H1 (cell line): ENCODE measurements around the gene SLC13A2. TPM values are rescaled to one million over a fixed set of nuclear protein-coding genes. Genes with fewer than 3 reads are reported as not detected.

Experiments used
- CTCF ChIA-PET: fragments of 300-600 bp; sonication (Branson Sonifier 250); formaldehyde crosslinking; loops from one replicate; lab custom pipeline; 2021; ENCODE audit not compliant: partially characterized antibody; lab: Charles Lee
- POLR2A ChIA-PET: fragments of 300-600 bp; sonication (Branson Sonifier 250); formaldehyde crosslinking; loops from one replicate; lab custom pipeline; 2021; ENCODE audit warnings: inconsistent platforms; ENCODE audit not compliant: partially characterized antibody; lab: Charles Lee
- DNase-seq, 2 experiments: peaks; one replicate each; pipeline versions ENCODE4 v3.0.0 to v3.0.0-alpha.2; 2010 to 2022; ENCODE audit warnings: low spot score in 2 of 2, low read depth in 1 of 2, mixed read lengths in 1 of 2
- FAIRE-seq: peaks from 2 replicates; lab custom pipeline; 2011; peaks lifted over from hg19 to GRCh38; lab: Jason Lieb, UNC
- H2AFZ ChIP-seq: 2 replicates; pipeline ENCODE4 v1.8.1; 2012; ENCODE audit warnings: low read length, inconsistent platforms
- H2AK5ac ChIP-seq: 2 replicates; pipeline ENCODE4 v1.6.1; 2013; ENCODE audit warnings: low read depth, low read length
- H2BK120ac ChIP-seq: replicated peaks from 2 replicates; pipeline ENCODE3; 2013; ENCODE audit warnings: low read depth, low read length, inconsistent platforms
- H2BK12ac ChIP-seq: 2 replicates; pipeline ENCODE4 v1.6.1; 2013; ENCODE audit warnings: low read depth, low read length
- H2BK15ac ChIP-seq: 2 replicates; pipeline ENCODE4 v1.6.1; 2013; ENCODE audit warnings: low read length
- H2BK20ac ChIP-seq: 2 replicates; pipeline ENCODE4 v1.6.1; 2013; ENCODE audit warnings: low read length
- H2BK5ac ChIP-seq: 2 replicates; pipeline ENCODE4 v1.6.1; 2013; ENCODE audit warnings: low read depth, low read length
- H3K14ac ChIP-seq: 2 replicates; pipeline ENCODE4 v1.6.1; 2013; ENCODE audit warnings: inconsistent platforms; ENCODE audit not compliant: insufficient read length
- H3K18ac ChIP-seq: 2 replicates; pipeline ENCODE4 v1.6.1; 2013; ENCODE audit warnings: low read length; ENCODE audit errors: extremely low read depth
- H3K23ac ChIP-seq: 2 replicates; pipeline ENCODE4 v1.6.1; 2013; ENCODE audit warnings: inconsistent platforms; ENCODE audit not compliant: insufficient read length
- H3K23me2 ChIP-seq: 2 replicates; pipeline ENCODE4 v1.6.1; 2013; ENCODE audit warnings: low read depth, low read length
- H3K27ac ChIP-seq: 2 replicates; pipeline ENCODE4 v1.6.1; 2011; ENCODE audit warnings: low read depth, low read length, inconsistent platforms
- H3K27me3 ChIP-seq, 4 experiments: replicated peaks in 1 of 4; 1 replicate in 1 of 4; 2 replicates in 3 of 4; pipeline versions ENCODE4 v1.6.1 to v1.8.1; 2011 to 2013; ENCODE audit warnings: low read length in 3 of 4, mild to moderate bottlenecking in 3 of 4, inconsistent platforms in 2 of 4, mixed read lengths in 2 of 4, moderate library complexity in 1 of 4; ENCODE audit not compliant: control insufficient read depth in 3 of 4, insufficient read depth in 3 of 4; ENCODE audit errors: extremely low read depth in 1 of 4
- H3K36me3 ChIP-seq, 4 experiments: 2 replicates each; pipeline versions ENCODE4 v1.6.1 to v1.8.1; 2011 to 2013; ENCODE audit warnings: mild to moderate bottlenecking in 4 of 4, low read length in 3 of 4, moderate library complexity in 2 of 4, control low read depth in 1 of 4, inconsistent platforms in 1 of 4; ENCODE audit not compliant: insufficient read depth in 4 of 4, control insufficient read depth in 2 of 4
- H3K4ac ChIP-seq: replicated peaks from 2 replicates; pipeline ENCODE3; 2013; ENCODE audit warnings: low read length, low read depth, mixed read lengths, inconsistent platforms; ENCODE audit not compliant: insufficient read length
- H3K4me1 ChIP-seq, 4 experiments: replicated peaks in 1 of 4; 1 replicate in 1 of 4; 2 replicates in 3 of 4; pipeline versions ENCODE4 v1.6.1 to v1.8.1; 2011 to 2013; ENCODE audit warnings: low read length in 3 of 4, inconsistent platforms in 2 of 4, mixed read lengths in 1 of 4; ENCODE audit not compliant: insufficient read depth in 4 of 4, control insufficient read depth in 3 of 4
- H3K4me2 ChIP-seq, 2 experiments: 2 replicates each; pipeline versions ENCODE4 v1.6.1 to v1.8.1; 2011 to 2013; ENCODE audit warnings: low read depth in 2 of 2, low read length in 2 of 2, control low read depth in 1 of 2, inconsistent platforms in 1 of 2, mild to moderate bottlenecking in 1 of 2; ENCODE audit not compliant: insufficient read depth in 1 of 2
- H3K4me3 ChIP-seq, 4 experiments: fragments of 200-600, 300-600 bp in 1 of 4; sonication (generic), shearing (Covaris generic), sonication (Bioruptor Twin) in 1 of 4; 2 replicates each; pipeline versions ENCODE4 v1.5.1 to v1.8.1; 2011 to 2016; ENCODE audit warnings: low read length in 4 of 4, low read depth in 3 of 4, control low read depth in 2 of 4, inconsistent platforms in 2 of 4, mild to moderate bottlenecking in 2 of 4, mixed read lengths in 1 of 4, moderate library complexity in 1 of 4; ENCODE audit not compliant: insufficient read depth in 2 of 4; ENCODE audit errors: extremely low read depth in 1 of 4
- H3K56ac ChIP-seq: replicated peaks from 2 replicates; pipeline ENCODE3; 2013; ENCODE audit warnings: low read depth, mild to moderate bottlenecking, mixed read lengths, low read length, inconsistent platforms; ENCODE audit not compliant: insufficient read length
- H3K79me1 ChIP-seq: 2 replicates; pipeline ENCODE4 v1.6.1; 2013; ENCODE audit warnings: low read depth, low read length, control low read depth
- H3K79me2 ChIP-seq, 2 experiments: 2 replicates each; pipeline versions ENCODE4 v1.6.1 to v1.8.1; 2012 to 2013; ENCODE audit warnings: low read length in 2 of 2, mild to moderate bottlenecking in 2 of 2, inconsistent platforms in 1 of 2; ENCODE audit not compliant: insufficient read depth in 2 of 2, control insufficient read depth in 1 of 2
- H3K9ac ChIP-seq, 4 experiments: replicated peaks in 1 of 4; 1 replicate in 1 of 4; 2 replicates in 3 of 4; pipeline versions ENCODE4 v1.6.1 to v1.8.1; 2011 to 2013; ENCODE audit warnings: low read depth in 3 of 4, low read length in 3 of 4, control low read depth in 2 of 4, mild to moderate bottlenecking in 2 of 4, moderate library complexity in 2 of 4, inconsistent platforms in 1 of 4; ENCODE audit errors: extremely low read depth in 1 of 4
- H3K9me3 ChIP-seq, 2 experiments: 2 replicates each; pipeline versions ENCODE4 v1.6.1 to v1.8.1; 2012 to 2013; ENCODE audit warnings: mild to moderate bottlenecking in 2 of 2, moderate library complexity in 2 of 2, control low read depth in 1 of 2, inconsistent platforms in 1 of 2, low read depth in 1 of 2, low read length in 1 of 2, mixed read lengths in 1 of 2; ENCODE audit not compliant: insufficient read depth in 2 of 2
- H4K20me1 ChIP-seq, 2 experiments: replicated peaks in 1 of 2; 2 replicates each; pipeline versions ENCODE3 to v1.8.1; 2011 to 2013; ENCODE audit warnings: inconsistent platforms in 2 of 2, low read length in 2 of 2, mild to moderate bottlenecking in 1 of 2; ENCODE audit not compliant: insufficient read depth in 2 of 2, control insufficient read depth in 1 of 2
- H4K5ac ChIP-seq: 2 replicates; pipeline ENCODE4 v1.6.1; 2013; ENCODE audit warnings: low read length, low read depth, mixed read lengths, inconsistent platforms; ENCODE audit not compliant: insufficient read length
- H4K8ac ChIP-seq: 2 replicates; pipeline ENCODE4 v1.8.0; 2013; ENCODE audit warnings: mild to moderate bottlenecking, moderate library complexity, low read length, inconsistent platforms; ENCODE audit not compliant: insufficient read depth; ENCODE audit errors: extremely low read depth
- H4K91ac ChIP-seq: replicated peaks from 2 replicates; pipeline ENCODE3; 2013; ENCODE audit warnings: low read length, mixed read lengths, inconsistent platforms; ENCODE audit not compliant: insufficient read length
- E2F6 ChIP-seq: IDR thresholded peaks from 2 replicates; pipeline ENCODE4 v1.6.1; 2012; ENCODE audit warnings: inconsistent platforms
- HDAC2 ChIP-seq, 2 experiments: fragments of 300-600 bp in 1 of 2; sonication (generic) in 1 of 2; IDR thresholded peaks; 2 replicates each; pipeline ENCODE4 v1.6.1; 2011 to 2012; ENCODE audit warnings: low read depth in 2 of 2, low read length in 2 of 2, mild to moderate bottlenecking in 2 of 2, moderate library complexity in 2 of 2, borderline replicate concordance in 1 of 2, inconsistent platforms in 1 of 2
- SP4 ChIP-seq: IDR thresholded peaks from 2 replicates; pipeline ENCODE4 v1.6.1; 2012; ENCODE audit warnings: low read length, inconsistent platforms
- SRF ChIP-seq: IDR thresholded peaks from 2 replicates; pipeline ENCODE4 v1.6.1; 2011; ENCODE audit warnings: mild to moderate bottlenecking, low read depth, low read length, moderate library complexity
- SUZ12 ChIP-seq: fragments of 200-600 bp; sonication (generic); IDR thresholded peaks from 2 replicates; pipeline ENCODE4 v1.6.1; 2012; ENCODE audit warnings: mild to moderate bottlenecking, inconsistent platforms, low read length, moderate library complexity, mixed read lengths
- YY1 ChIP-seq: IDR thresholded peaks from 2 replicates; pipeline ENCODE4 v1.6.1; 2011; ENCODE audit warnings: low read depth, mild to moderate bottlenecking, low read length
- ZNF274 ChIP-seq: IDR thresholded peaks from 2 replicates; pipeline ENCODE4 v1.7.0; 2012; ENCODE audit warnings: low read length, borderline replicate concordance; ENCODE audit errors: extremely low read depth
- WGBS, 2 experiments: shearing (Covaris generic) in 1 of 2; methylation state at CpG; one replicate each; pipeline versions ENCODE4 v1.1.6 to v1.1.7; 2013 to 2015; ENCODE audit warnings: low lambda C conversion rate in 2 of 2, mixed read lengths in 2 of 2, inconsistent platforms in 1 of 2, low coverage in 1 of 2, missing lambda C conversion rate in 1 of 2; ENCODE audit not compliant: insufficient replicate concordance in 2 of 2, insufficient coverage in 1 of 2, insufficient read length in 1 of 2; ENCODE audit errors: extremely low coverage in 1 of 2, missing lambda C conversion rate in 1 of 2; 5-methylcytosine and 5-hydroxymethylcytosine counted together
- polyA plus RNA-seq, 7 experiments: library from polyadenylated mRNA; depleted of rRNA in 3 of 7; stranded (reverse) in 5 of 7; unstranded in 2 of 7; fragments of >200 nt in 5 of 7; fragments of 200-250 nt in 2 of 7; gene quantifications; 1 replicate in 5 of 7; 2 replicates in 1 of 7; 4 replicates in 1 of 7; pipeline versions ENCODE4 v1.2.1 to v1.2.3, GENCODE V29; 2011 to 2013; ENCODE audit warnings: missing spikeins in 2 of 7, mixed read lengths in 2 of 7
- total RNA-seq: library from RNA; stranded (reverse); fragmentation: NEBNext Ultra II Directional; extraction: Animal tissue kit (Norgen Biotek cat#: 25700); gene quantifications from 2 replicates; pipeline ENCODE4 v1.2.1, GENCODE V29; 2021
- TF ChIP-seq, protein P1 (sequence below), 3 experiments: IDR thresholded peaks; 1 replicate in 2 of 3; 2 replicates in 1 of 3; pipeline versions ENCODE4 v1.5.1 to v1.6.1; 2011; ENCODE audit warnings: low read length in 3 of 3, mild to moderate bottlenecking in 3 of 3, inconsistent platforms in 2 of 3, low read depth in 1 of 3, moderate library complexity in 1 of 3; ENCODE audit not compliant: insufficient read depth in 1 of 3; ENCODE audit errors: control extremely low read depth in 1 of 3

Gene SLC13A2
- total and polyA plus RNA-seq, 2 of the 8 experiments (the other 6 are each of a cell fraction or from before 2014, with no cell fraction given) = not detected

DNA sequence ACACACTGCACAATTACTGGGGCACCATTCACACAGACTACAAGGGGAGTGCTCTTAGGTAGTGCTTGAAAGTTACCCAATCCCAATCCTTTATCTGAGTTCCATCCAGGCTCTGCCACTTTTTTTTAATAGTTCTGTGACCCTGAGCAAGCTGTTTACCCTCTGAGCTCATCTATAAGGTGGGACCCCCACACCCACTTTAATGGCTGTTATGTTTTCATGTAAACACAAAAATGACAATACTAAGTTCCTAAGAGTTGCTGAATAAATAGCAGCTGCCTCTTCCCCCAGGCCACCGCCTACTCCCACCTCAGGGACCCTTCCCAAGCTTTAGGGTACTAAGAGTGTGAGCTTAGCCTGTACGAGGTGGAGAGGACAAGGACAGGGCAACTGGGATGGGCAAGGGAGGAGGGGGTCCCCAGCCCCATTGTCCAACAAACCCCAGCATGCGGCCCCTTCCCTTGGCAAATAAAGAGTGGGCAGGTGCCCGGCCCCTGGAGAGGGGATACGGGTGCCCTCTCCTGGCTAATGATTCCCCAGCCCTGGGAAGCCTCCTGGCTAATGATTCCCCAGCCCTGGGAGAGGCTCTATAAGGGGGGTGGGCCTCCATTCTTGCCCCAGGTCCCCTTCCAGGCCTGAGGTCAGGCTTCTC, 14.6 kb downstream of the SLC13A2 start:
- no peak overlapping the region for H2BK20ac ChIP-seq
- H2AFZ ChIP-seq = no peak overlapping the region
- no peak overlapping the region for H2AK5ac ChIP-seq
- no peaks in the 10 kb centered on the region for H3K36me3 ChIP-seq
- H3K4me3 ChIP-seq = no peak overlapping the region
- no peak overlapping the region for H4K8ac ChIP-seq
- H3K14ac ChIP-seq = no peak overlapping the region
- H3K18ac ChIP-seq = no peak overlapping the region
- H3K4me1 ChIP-seq = peaks cover 0 to 3% (median 0%) of the 10 kb centered on the region in 4 experiments; a peak in 2 of 7 replicates
- no peaks in the 10 kb centered on the region for H3K9me3 ChIP-seq
- no peaks in the 10 kb centered on the region for H3K79me2 ChIP-seq
- H3K23ac ChIP-seq = no peak overlapping the region
- H3K9ac ChIP-seq = no peak overlapping the region
- no peak overlapping the region for H3K4me2 ChIP-seq
- H4K91ac ChIP-seq = no peak overlapping the region
- no peaks in the 10 kb centered on the region for H3K23me2 ChIP-seq
- no peak overlapping the region for H4K5ac ChIP-seq
- H3K27ac ChIP-seq = no peak overlapping the region
- no peak overlapping the region for H3K4ac ChIP-seq
- H2BK120ac ChIP-seq = no peak overlapping the region
- CTCF ChIA-PET = interaction anchor here (0.6 to 5.9 kb wide), 11 partner anchors 9 to 160 kb away, joined by 3 to 54 read pairs (median 4); no protein-coding TSS in a partner anchor
- no peak overlapping the region for H2BK15ac ChIP-seq
- H3K27me3 ChIP-seq = no peaks in the 10 kb centered on the region
- no peak for FAIRE-seq
- H3K56ac ChIP-seq = no peak overlapping the region
- H4K20me1 ChIP-seq = no peaks in the 10 kb centered on the region
- TF ChIP-seq E2F6 (no peak), SUZ12 (no peak), HDAC2 (IDR thresholded peaks at IDR 0.05; ENCODE audit: borderline replicate concordance in 1 of 2, low read depth in 2 of 2, low read length in 2 of 2) (no peak), ZNF274 (no peak), YY1 (no peak), SP4 (no peak), SRF (no peak)
- TF ChIP-seq, protein P1, sequence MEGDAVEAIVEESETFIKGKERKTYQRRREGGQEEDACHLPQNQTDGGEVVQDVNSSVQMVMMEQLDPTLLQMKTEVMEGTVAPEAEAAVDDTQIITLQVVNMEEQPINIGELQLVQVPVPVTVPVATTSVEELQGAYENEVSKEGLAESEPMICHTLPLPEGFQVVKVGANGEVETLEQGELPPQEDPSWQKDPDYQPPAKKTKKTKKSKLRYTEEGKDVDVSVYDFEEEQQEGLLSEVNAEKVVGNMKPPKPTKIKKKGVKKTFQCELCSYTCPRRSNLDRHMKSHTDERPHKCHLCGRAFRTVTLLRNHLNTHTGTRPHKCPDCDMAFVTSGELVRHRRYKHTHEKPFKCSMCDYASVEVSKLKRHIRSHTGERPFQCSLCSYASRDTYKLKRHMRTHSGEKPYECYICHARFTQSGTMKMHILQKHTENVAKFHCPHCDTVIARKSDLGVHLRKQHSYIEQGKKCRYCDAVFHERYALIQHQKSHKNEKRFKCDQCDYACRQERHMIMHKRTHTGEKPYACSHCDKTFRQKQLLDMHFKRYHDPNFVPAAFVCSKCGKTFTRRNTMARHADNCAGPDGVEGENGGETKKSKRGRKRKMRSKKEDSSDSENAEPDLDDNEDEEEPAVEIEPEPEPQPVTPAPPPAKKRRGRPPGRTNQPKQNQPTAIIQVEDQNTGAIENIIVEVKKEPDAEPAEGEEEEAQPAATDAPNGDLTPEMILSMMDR (IDR thresholded peaks at IDR 0.05; ENCODE audit: control extremely low read depth in 1 of 3, insufficient read depth in 1 of 3, low read depth in 1 of 3, low read length in 3 of 3) = no peak
- WGBS, 2 experiments = 95% methylated on average over 5 of the region's 5 CpGs; no CpG with 5 or more reads in 1 of the 2 experiments
- POLR2A ChIA-PET = interaction anchor here (1.0 to 1.1 kb wide), 3 partner anchors 38 to 63 kb away, joined by 3 read pairs; no protein-coding TSS in a partner anchor
- DNase-seq = no peak
- no peak overlapping the region for H2BK5ac ChIP-seq
- H3K79me1 ChIP-seq = no peaks in the 10 kb centered on the region
- no peak overlapping the region for H2BK12ac ChIP-seq
